Activated CD4-positive, alpha-beta T cell treated with anti-CD3 and anti-CD28 coated beads, Interleukin-2, amount 50 U/mL, for 4 hours (primary cell): ENCODE results near the gene ASTN2.

Experiments used
- DNase-seq, 2 experiments: peaks; one replicate each; pipeline ENCODE4 v3.0.0-alpha.2; 2020

The ASTN2 gene

GRCh38 chr9:116389541-116390302 is 1025.1 kb downstream of the ASTN2 start:
- DNase-seq, result no peak

- DNase-seq, result no peak
These were observed 1026.7 kb downstream of the ASTN2 start for GRCh38 chr9:116387934-116388698.

GRCh38 chr9:116383936-116384335 is 1030.9 kb downstream of the ASTN2 start:
- no peak for DNase-seq

- DNase-seq, result no peak
These were observed 1031.7 kb downstream of the ASTN2 start for GRCh38 chr9:116383133-116383532.

GRCh38 chr9:116382053-116382452 is 1032.8 kb downstream of the ASTN2 start:
- DNase-seq, result no peak

GRCh38 chr9:116381350-116381749 is 1033.5 kb downstream of the ASTN2 start:
- no peak for DNase-seq

- DNase-seq, result no peak
These were observed 1034.3 kb downstream of the ASTN2 start for GRCh38 chr9:116380496-116380995.

- DNase-seq, result no peak
These were observed 1035.0 kb downstream of the ASTN2 start for GRCh38 chr9:116379821-116380220.

- no peak for DNase-seq
These were observed 1036.0 kb downstream of the ASTN2 start for GRCh38 chr9:116378873-116379272.

GRCh38 chr9:116377179-116377798 is 1037.6 kb downstream of the ASTN2 start:
- DNase-seq, result no peak
